HG03025 (cell line): Measurements from ENCODE around the gene LIX1L.
"Not testable (repeated sequence)": the region's sequence is repeated elsewhere in the genome, so short reads cannot be mapped to it uniquely, and the experiment has no call there.

Source experiments
- ATAC-seq: cut with Tn5 transposase; IDR thresholded peaks from one replicate; pipeline ENCODE4 v1.9.1; 2021; ENCODE audit warnings: mild to moderate bottlenecking, moderate library complexity; ENCODE audit not compliant: unreplicated experiment, low FRiP score

The LIX1L gene

GRCh38 chr1:145942871-145943270 is 14.9 kb downstream of the LIX1L start:
- no peak for ATAC-seq

GRCh38 chr1:145942405-145942804 is 15.4 kb downstream of the LIX1L start:
- no peak for ATAC-seq

GRCh38 chr1:145937436-145937835 is 20.4 kb downstream of the LIX1L start:
- no peak for ATAC-seq

GRCh38 chr1:145936247-145936646 is 21.6 kb downstream of the LIX1L start:
- ATAC-seq: no peak

GRCh38 chr1:145935708-145936107 is 22.1 kb downstream of the LIX1L start:
- ATAC-seq: no peak

- ATAC-seq: not testable (repeated sequence)
These were observed 25.3 kb downstream of the LIX1L start for GRCh38 chr1:145932522-145933009.

- no peak for ATAC-seq
These were observed 29.7 kb downstream of the LIX1L start for GRCh38 chr1:145927916-145928643.

GRCh38 chr1:145927063-145927886 is 30.5 kb downstream of the LIX1L start, which contains the start of gene RBM8A:
Gene RBM8A, minus strand, starts transcription at chr1:145927484. Its CDS starts 58 bp downstream, at chr1:145927426.
- ATAC-seq: peak; percentile 88

- no peak for ATAC-seq
These were observed 31.1 kb downstream of the LIX1L start for GRCh38 chr1:145926686-145927062.

- no peak for ATAC-seq
These were observed 35.6 kb downstream of the LIX1L start for GRCh38 chr1:145922266-145922665.

- not testable (repeated sequence) for ATAC-seq
These were observed 37.5 kb downstream of the LIX1L start for GRCh38 chr1:145920297-145920696.

- no peak for ATAC-seq
These were observed 38.6 kb downstream of the LIX1L start for GRCh38 chr1:145918992-145919939.

- peak; percentile 79 for ATAC-seq
These were observed 39.4 kb downstream of the LIX1L start, which contains the start of gene PEX11B for GRCh38 chr1:145918144-145918991. Gene PEX11B, minus strand, starts transcription at chr1:145918717. Its CDS starts 29 bp downstream, at chr1:145918688.

GRCh38 chr1:145917595-145917994 is 40.2 kb downstream of the LIX1L start:
- no peak for ATAC-seq

GRCh38 chr1:145916745-145917144 is 41.1 kb downstream of the LIX1L start:
- no peak for ATAC-seq

GRCh38 chr1:145912128-145912641 is 45.6 kb downstream of the LIX1L start:
- no peak for ATAC-seq

GRCh38 chr1:145908653-145909052 is 49.2 kb downstream of the LIX1L start:
- no peak for ATAC-seq

GRCh38 chr1:145906954-145907753 is 50.7 kb downstream of the LIX1L start:
- ATAC-seq: no peak
